Measurements from ENCODE around the gene PTPA.

Gene PTPA

DNA sequence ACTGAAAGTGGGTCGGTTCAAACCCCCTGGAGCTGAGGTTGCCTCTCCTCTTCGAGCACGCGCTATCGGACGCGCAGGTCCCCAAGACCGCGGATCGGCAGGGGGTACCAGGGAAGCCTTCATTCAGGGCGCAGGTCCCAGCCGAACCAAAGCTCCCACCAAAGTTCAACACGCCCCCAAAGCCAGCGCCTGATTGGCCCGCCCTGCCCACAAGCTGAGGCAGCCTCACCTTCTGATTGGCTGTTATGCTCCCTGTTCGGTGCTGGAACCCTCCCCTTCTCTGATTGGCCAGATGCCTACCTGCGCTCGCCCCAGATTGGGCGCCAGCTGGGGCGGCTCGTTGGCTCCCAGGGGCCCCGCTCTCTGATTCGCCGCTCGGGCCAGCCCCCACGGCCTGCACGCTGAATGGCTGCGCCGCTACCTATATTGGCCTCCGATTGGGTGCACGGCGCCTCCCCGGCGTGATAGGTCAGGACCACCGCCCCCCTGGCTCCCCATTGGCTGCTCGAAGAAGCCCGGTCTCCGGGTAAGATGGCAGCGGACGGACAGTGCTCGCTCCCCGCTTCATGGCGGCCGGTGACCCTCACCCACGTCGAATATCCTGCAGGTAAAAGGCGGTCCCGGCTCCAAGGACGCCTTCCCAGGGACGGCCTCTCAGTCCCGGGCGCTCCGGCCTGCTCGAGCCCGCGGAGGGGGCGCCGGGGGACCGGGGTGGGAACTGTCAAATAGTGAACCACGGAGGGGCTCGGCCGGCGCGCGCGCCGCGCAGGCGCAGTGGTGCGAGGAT, 30.4 kb upstream of the PTPA start, which contains the start of gene DOLPP1 (continued):
- TF ChIP-seq PRDM1 (tag by site-specific recombination; IDR thresholded peaks at IDR 0.05) (no peak), ZNF394 (tag by site-specific recombination; IDR thresholded peaks at IDR 0.05; ENCODE audit: borderline replicate concordance) (no peak; the same call in 1 of the 2 replicates), YY1 (tag by site-specific recombination; IDR thresholded peaks at IDR 0.05) (peak; percentile 94), ZNF274 (IDR thresholded peaks at IDR 0.05; ENCODE audit: low read length) (no peak), ZNF274 (tag by site-specific recombination; IDR thresholded peaks at IDR 0.05; ENCODE audit: borderline replicate concordance) (no peak), ZNF211 (tag by site-specific recombination; IDR thresholded peaks at IDR 0.05; ENCODE audit: low read depth) (no peak), ZNF837 (tag by site-specific recombination; IDR thresholded peaks at IDR 0.05) (no peak), ZNF239 (tag by site-specific recombination; IDR thresholded peaks at IDR 0.05) (no peak), ZFP69B (tag by site-specific recombination; IDR thresholded peaks at IDR 0.05) (no peak), ZBTB48 (tag by site-specific recombination; IDR thresholded peaks at IDR 0.05) (no peak), MEIS1 (CRISPR knock-in tag; IDR thresholded peaks at IDR 0.05; ENCODE audit: borderline replicate concordance) (no peak), TCF7L2 (IDR thresholded peaks at IDR 0.05; ENCODE audit: borderline replicate concordance, low read depth, low read length) (no peak), ZNF600 (tag by site-specific recombination; IDR thresholded peaks at IDR 0.05) (no peak), ZNF2 (tag by site-specific recombination; IDR thresholded peaks at IDR 0.05) (no peak), ZBTB20 (tag by site-specific recombination; IDR thresholded peaks at IDR 0.05) (peak; percentile 9; the same call in 1 of the 2 replicates), ZNF114 (tag by site-specific recombination; IDR thresholded peaks at IDR 0.05) (no peak), ZNF596 (tag by site-specific recombination; IDR thresholded peaks at IDR 0.05) (no peak), ZNF660 (tag by site-specific recombination; IDR thresholded peaks at IDR 0.05) (peak; percentile 60; the same call in 1 of the 2 replicates), KLF16 (tag by site-specific recombination; IDR thresholded peaks at IDR 0.05) (peak; percentile 77), ZNF155 (tag by site-specific recombination; IDR thresholded peaks at IDR 0.05) (no peak), ZNF292 (tag by site-specific recombination; IDR thresholded peaks at IDR 0.05; ENCODE audit: borderline replicate concordance, low read depth) (no peak), TRIM28 (IDR thresholded peaks at IDR 0.05; ENCODE audit: borderline replicate concordance, low read length) (no peak), ZNF174 (tag by site-specific recombination; IDR thresholded peaks at IDR 0.05) (no peak)
- TF ChIP-seq, protein P1, sequence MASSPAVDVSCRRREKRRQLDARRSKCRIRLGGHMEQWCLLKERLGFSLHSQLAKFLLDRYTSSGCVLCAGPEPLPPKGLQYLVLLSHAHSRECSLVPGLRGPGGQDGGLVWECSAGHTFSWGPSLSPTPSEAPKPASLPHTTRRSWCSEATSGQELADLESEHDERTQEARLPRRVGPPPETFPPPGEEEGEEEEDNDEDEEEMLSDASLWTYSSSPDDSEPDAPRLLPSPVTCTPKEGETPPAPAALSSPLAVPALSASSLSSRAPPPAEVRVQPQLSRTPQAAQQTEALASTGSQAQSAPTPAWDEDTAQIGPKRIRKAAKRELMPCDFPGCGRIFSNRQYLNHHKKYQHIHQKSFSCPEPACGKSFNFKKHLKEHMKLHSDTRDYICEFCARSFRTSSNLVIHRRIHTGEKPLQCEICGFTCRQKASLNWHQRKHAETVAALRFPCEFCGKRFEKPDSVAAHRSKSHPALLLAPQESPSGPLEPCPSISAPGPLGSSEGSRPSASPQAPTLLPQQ (tag by site-specific recombination; IDR thresholded peaks at IDR 0.05): no peak
- TF ChIP-seq, protein P2, sequence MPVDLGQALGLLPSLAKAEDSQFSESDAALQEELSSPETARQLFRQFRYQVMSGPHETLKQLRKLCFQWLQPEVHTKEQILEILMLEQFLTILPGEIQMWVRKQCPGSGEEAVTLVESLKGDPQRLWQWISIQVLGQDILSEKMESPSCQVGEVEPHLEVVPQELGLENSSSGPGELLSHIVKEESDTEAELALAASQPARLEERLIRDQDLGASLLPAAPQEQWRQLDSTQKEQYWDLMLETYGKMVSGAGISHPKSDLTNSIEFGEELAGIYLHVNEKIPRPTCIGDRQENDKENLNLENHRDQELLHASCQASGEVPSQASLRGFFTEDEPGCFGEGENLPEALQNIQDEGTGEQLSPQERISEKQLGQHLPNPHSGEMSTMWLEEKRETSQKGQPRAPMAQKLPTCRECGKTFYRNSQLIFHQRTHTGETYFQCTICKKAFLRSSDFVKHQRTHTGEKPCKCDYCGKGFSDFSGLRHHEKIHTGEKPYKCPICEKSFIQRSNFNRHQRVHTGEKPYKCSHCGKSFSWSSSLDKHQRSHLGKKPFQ (tag by site-specific recombination; IDR thresholded peaks at IDR 0.05): peak; percentile 79
- TF ChIP-seq, protein P3, sequence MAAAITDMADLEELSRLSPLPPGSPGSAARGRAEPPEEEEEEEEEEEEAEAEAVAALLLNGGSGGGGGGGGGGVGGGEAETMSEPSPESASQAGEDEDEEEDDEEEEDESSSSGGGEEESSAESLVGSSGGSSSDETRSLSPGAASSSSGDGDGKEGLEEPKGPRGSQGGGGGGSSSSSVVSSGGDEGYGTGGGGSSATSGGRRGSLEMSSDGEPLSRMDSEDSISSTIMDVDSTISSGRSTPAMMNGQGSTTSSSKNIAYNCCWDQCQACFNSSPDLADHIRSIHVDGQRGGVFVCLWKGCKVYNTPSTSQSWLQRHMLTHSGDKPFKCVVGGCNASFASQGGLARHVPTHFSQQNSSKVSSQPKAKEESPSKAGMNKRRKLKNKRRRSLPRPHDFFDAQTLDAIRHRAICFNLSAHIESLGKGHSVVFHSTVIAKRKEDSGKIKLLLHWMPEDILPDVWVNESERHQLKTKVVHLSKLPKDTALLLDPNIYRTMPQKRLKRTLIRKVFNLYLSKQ (tag by site-specific recombination; IDR thresholded peaks at IDR 0.05; ENCODE audit: borderline replicate concordance): no peak
- TF ChIP-seq, protein P4, sequence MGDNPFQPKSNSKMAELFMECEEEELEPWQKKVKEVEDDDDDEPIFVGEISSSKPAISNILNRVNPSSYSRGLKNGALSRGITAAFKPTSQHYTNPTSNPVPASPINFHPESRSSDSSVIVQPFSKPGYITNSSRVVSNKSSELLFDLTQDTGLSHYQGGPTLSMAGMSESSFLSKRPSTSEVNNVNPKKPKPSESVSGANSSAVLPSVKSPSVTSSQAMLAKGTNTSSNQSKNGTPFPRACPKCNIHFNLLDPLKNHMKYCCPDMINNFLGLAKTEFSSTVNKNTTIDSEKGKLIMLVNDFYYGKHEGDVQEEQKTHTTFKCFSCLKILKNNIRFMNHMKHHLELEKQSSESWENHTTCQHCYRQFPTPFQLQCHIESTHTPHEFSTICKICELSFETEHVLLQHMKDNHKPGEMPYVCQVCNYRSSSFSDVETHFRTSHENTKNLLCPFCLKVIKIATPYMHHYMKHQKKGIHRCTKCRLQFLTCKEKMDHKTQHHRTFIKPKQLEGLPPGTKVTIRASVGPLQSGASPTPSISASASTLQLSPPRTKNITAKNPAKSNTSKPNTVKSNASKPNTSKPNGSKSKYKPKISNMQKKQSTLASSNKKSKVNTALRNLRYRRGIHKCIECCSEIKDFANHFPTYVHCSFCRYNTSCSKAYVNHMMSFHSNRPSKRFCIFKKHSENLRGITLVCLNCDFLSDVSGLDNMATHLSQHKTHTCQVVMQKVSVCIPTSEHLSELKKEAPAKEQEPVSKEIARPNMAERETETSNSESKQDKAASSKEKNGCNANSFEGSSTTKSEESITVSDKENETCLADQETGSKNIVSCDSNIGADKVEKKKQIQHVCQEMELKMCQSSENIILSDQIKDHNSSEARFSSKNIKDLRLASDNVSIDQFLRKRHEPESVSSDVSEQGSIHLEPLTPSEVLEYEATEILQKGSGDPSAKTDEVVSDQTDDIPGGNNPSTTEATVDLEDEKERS (tag by site-specific recombination; IDR thresholded peaks at IDR 0.05): 0 out of 2 replicates have a peak, but pooled peaks have one; percentile 45
- TF ChIP-seq, protein P5, sequence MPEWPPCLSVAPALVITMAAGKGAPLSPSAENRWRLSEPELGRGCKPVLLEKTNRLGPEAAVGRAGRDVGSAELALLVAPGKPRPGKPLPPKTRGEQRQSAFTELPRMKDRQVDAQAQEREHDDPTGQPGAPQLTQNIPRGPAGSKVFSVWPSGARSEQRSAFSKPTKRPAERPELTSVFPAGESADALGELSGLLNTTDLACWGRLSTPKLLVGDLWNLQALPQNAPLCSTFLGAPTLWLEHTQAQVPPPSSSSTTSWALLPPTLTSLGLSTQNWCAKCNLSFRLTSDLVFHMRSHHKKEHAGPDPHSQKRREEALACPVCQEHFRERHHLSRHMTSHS (tag by site-specific recombination; IDR thresholded peaks at IDR 0.05): no peak
- TF ChIP-seq, protein P6, sequence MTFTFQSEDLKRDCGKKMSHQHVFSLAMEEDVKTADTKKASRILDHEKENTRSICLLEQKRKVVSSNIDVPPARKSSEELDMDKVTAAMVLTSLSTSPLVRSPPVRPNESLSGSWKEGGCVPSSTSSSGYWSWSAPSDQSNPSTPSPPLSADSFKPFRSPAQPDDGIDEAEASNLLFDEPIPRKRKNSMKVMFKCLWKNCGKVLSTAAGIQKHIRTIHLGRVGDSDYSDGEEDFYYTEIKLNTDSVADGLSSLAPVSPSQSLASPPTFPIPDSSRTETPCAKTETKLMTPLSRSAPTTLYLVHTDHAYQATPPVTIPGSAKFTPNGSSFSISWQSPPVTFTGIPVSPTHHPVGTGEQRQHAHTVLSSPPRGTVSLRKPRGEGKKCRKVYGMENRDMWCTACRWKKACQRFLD (tag by site-specific recombination; IDR thresholded peaks at IDR 0.05): no peak
- TF ChIP-seq, protein P7, sequence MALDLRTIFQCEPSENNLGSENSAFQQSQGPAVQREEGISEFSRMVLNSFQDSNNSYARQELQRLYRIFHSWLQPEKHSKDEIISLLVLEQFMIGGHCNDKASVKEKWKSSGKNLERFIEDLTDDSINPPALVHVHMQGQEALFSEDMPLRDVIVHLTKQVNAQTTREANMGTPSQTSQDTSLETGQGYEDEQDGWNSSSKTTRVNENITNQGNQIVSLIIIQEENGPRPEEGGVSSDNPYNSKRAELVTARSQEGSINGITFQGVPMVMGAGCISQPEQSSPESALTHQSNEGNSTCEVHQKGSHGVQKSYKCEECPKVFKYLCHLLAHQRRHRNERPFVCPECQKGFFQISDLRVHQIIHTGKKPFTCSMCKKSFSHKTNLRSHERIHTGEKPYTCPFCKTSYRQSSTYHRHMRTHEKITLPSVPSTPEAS (tag by site-specific recombination; IDR thresholded peaks at IDR 0.05): no peak

Data from HEK293 (cell line).